K562 treated with DMSO at 1 percent for 48 hours (cell line): Measurements from ENCODE around the gene OR1L8. TPM values are rescaled to one million over a fixed set of nuclear protein-coding genes. Genes with fewer than 3 reads are reported as not detected.

ENCODE experiments used
- total RNA-seq: library from RNA; unstranded; fragments of 300-600 nt; gene quantifications from 2 replicates; pipeline ENCODE4 v1.2.3, GENCODE V29; 2022; ENCODE audit warnings: low replicate concordance; ENCODE audit errors: extremely low read depth

Gene OR1L8, protein sequence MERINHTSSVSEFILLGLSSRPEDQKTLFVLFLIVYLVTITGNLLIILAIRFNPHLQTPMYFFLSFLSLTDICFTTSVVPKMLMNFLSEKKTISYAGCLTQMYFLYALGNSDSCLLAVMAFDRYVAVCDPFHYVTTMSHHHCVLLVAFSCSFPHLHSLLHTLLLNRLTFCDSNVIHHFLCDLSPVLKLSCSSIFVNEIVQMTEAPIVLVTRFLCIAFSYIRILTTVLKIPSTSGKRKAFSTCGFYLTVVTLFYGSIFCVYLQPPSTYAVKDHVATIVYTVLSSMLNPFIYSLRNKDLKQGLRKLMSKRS
- total RNA-seq: not detected in 2 replicates

DNA sequence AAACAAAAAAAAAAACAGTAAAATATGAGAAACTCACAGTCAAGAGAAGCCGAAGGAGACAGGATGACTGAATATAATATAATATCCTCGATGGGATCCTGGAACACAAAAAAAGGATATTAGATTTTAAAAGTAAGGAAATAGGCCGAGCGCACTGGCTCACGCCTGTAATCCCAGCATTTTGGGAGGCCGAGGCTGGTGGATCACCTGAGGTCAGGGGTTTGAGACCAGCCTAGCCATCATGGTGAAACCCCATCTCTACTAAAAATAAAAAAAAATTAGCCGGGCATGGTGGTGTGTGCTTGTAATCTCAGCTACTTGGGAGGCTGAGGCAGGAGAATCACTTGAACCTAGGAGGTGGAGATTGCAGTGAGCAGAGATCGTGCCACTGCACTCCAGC, at the start of gene OR1L8:
OR1L8 (minus strand) TSS at position 101 of the 400 bp plus-strand sequence. CDS start 14,907 bp downstream, outside the sequence.

DNA sequence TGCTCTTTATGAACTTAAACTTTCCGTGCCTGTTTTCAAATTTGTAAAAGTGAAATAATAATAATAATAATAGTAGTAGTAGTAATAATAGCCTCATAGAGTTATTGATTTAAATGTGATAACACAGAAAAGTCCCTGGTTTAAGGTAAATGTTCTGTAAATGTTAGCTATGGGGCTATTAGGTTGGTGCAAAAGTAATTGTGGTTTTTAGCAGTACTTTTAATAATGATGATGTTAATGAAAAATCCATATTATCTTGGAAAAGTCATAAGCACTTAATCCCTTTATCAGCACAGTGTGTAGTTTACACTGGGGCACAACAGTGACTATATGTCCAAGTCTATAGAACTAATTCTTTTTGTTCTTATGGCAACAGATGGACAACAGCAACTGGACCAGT, 31.2 kb upstream of the OR1L8 start, which contains the start of gene OR1Q1:
OR1Q1 (plus strand) TSS at position 377 of the 400 bp plus-strand sequence; CDS start at position 377, 0 bp downstream.

DNA sequence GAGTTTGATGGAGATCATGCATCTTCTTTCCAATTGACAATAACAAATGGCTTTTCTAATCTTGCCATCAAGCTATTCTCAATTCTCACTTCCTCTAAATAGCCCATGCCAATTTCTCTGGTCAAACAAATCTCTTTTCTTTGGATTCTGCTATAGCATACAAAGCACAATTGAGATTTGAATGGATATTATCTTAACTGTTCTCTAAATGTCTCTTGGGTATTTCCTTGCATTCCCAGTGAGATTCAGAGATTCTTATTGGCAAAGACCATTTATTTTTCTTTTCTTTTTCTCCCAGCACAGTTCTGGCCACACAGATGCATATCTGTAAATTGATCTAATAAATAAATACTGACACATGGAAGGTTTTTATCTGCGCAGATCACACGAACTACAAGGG, 30.4 kb downstream of the OR1L8 start, which contains the start of gene OR1N2:
OR1N2 (plus strand) TSS at position 301 of the 400 bp plus-strand sequence. CDS start 100 bp downstream, outside the sequence.

DNA sequence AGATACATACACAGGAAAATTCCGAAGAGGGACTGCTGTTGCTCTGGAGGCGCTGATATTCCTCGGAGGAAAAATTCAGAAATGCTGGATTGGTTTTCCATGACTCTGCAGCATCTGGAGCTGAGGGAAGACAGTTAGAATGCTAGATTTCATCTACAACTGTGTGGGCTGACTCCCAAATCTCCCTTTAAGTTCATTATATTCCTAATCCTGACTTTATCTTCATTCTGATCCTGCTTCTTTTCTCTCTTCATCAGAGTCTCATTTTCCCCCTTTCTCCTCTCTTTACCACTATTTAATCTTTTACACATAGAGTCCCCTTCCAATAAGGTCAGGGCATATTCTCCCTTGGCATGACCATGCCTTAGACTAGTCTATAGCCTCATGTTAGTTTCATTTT, 56.0 kb downstream of the OR1L8 start, which contains the start of gene OR1N1:
OR1N1 (minus strand) TSS at position 101 of the 400 bp plus-strand sequence; CDS start at position 101, 0 bp downstream.

DNA sequence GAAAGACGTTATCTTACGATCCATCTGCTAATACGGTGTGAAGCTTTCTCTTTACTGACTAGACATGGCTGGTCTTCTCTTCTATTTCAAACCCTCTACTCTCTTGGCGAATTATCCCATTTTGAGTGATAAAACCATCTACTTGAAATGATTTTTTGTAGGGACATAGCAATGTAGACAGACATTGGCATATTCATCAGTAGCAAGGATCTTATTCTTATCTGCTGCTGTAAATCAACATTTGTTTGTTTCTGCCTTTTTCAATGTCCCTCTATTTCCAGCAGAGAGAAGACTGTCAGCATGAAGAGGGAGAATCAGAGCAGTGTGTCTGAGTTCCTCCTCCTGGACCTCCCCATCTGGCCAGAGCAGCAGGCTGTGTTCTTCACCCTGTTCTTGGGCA, 64.3 kb downstream of the OR1L8 start, which contains the start of gene OR1J4:
OR1J4 (plus strand) TSS at position 301 of the 400 bp plus-strand sequence; CDS start at position 301, 0 bp downstream.

Other genes starting within 250 kb of the OR1L8 start
- not detected in 2 replicates for gene PTGS1, start 212.4 kb downstream of the OR1L8 start, total RNA-seq
- not detected in 2 replicates for gene OR1J1, start 105.5 kb downstream of the OR1L8 start, total RNA-seq
- gene OR1J2, start 72.6 kb downstream of the OR1L8 start, total RNA-seq: not detected in 2 replicates
- gene OR1J4, start 64.2 kb downstream of the OR1L8 start, total RNA-seq: not detected in 2 replicates
- gene OR1N1, start 56.1 kb downstream of the OR1L8 start, total RNA-seq: not detected in 2 replicates
- gene OR1N2, start 30.3 kb downstream of the OR1L8 start, total RNA-seq: not detected in 2 replicates
- gene OR1Q1, start 31.4 kb upstream of the OR1L8 start, total RNA-seq: not detected in 2 replicates
- gene OR1B1, start 74.2 kb upstream of the OR1L8 start, total RNA-seq: not detected in 2 replicates
- not detected in 2 replicates for gene OR1L1, start 78.3 kb upstream of the OR1L8 start, total RNA-seq
- not detected in 2 replicates for gene OR1L3, start 91.7 kb upstream of the OR1L8 start, total RNA-seq
- not detected in 2 replicates for gene OR1L4, start 140.6 kb upstream of the OR1L8 start, total RNA-seq
- not detected in 2 replicates for gene OR1L6, start 158.9 kb upstream of the OR1L8 start, total RNA-seq
- not detected in 2 replicates for gene OR5C1, start 205.5 kb upstream of the OR1L8 start, total RNA-seq
- not detected in 2 replicates for gene OR1K1, start 216.7 kb upstream of the OR1L8 start, total RNA-seq
- not detected in 2 replicates for gene PDCL, start 245.2 kb upstream of the OR1L8 start, total RNA-seq